HL-60 (cell line): ENCODE data around the gene MCCC2.
A peak's percentile ranks its signal among the peaks of the same experiment; 100 is the strongest.

Source experiments
- CTCF ChIP-seq: IDR thresholded peaks from one replicate; pipeline ENCODE4 v1.5.1; 2011; ENCODE audit warnings: low read length, control low read depth, inconsistent platforms; ENCODE audit not compliant: insufficient read depth
- POLR2AphosphoS5 ChIP-seq: IDR thresholded peaks from 2 replicates; pipeline ENCODE4 v1.6.1; 2012; ENCODE audit warnings: low read depth

- TF ChIP-seq CTCF (peak; percentile 1), POLR2AphosphoS5 (no peak)
These were observed 14.3 kb downstream of the MCCC2 start for GRCh38 chr5:71601222-71602026.
